Putamen (tissue), 1 donor: Measurements from ENCODE around the gene SHB.

ENCODE experiments used
- DNase-seq: peaks from one replicate; pipeline ENCODE4 v3.0.0-alpha.2; 2016; ENCODE audit warnings: low spot score

SHB gene

GRCh38 chr9:37989701-37990100, 79.3 kb downstream of the SHB start:
- no peak for DNase-seq

GRCh38 chr9:37988602-37989001, 80.4 kb downstream of the SHB start:
- DNase-seq = no peak

- DNase-seq = no peak
These were observed 81.0 kb downstream of the SHB start for GRCh38 chr9:37988041-37988440.

- no peak for DNase-seq
These were observed 81.5 kb downstream of the SHB start for GRCh38 chr9:37987467-37987981.

- DNase-seq = no peak
These were observed 82.2 kb downstream of the SHB start for GRCh38 chr9:37986771-37987258.

GRCh38 chr9:37986001-37986400, 83.0 kb downstream of the SHB start:
- DNase-seq = no peak

GRCh38 chr9:37984672-37985611, 84.1 kb downstream of the SHB start:
- no peak for DNase-seq

GRCh38 chr9:37984278-37984671, 84.8 kb downstream of the SHB start:
- no peak for DNase-seq

- no peak for DNase-seq
These were observed 85.5 kb downstream of the SHB start for GRCh38 chr9:37983381-37984067.

GRCh38 chr9:37979844-37980243, 89.2 kb downstream of the SHB start:
- no peak for DNase-seq

GRCh38 chr9:37978983-37979382, 90.0 kb downstream of the SHB start:
- DNase-seq = no peak

GRCh38 chr9:37978481-37978864, 90.6 kb downstream of the SHB start:
- DNase-seq = no peak

GRCh38 chr9:37977851-37978480, 91.1 kb downstream of the SHB start:
- no peak for DNase-seq

GRCh38 chr9:37976714-37977477, 92.1 kb downstream of the SHB start:
- DNase-seq = no peak

GRCh38 chr9:37975639-37976038, 93.4 kb downstream of the SHB start:
- no peak for DNase-seq

- no peak for DNase-seq
These were observed 94.4 kb downstream of the SHB start for GRCh38 chr9:37974506-37975173.

GRCh38 chr9:37972351-37972848, 96.6 kb downstream of the SHB start:
- no peak for DNase-seq

GRCh38 chr9:37971691-37972090, 97.3 kb downstream of the SHB start:
- no peak for DNase-seq

GRCh38 chr9:37971108-37971459, 97.9 kb downstream of the SHB start:
- DNase-seq = no peak

GRCh38 chr9:37970301-37971107, 98.5 kb downstream of the SHB start:
- DNase-seq = no peak
